ENCODE results near the gene ATG10.

Gene ATG10

DNA sequence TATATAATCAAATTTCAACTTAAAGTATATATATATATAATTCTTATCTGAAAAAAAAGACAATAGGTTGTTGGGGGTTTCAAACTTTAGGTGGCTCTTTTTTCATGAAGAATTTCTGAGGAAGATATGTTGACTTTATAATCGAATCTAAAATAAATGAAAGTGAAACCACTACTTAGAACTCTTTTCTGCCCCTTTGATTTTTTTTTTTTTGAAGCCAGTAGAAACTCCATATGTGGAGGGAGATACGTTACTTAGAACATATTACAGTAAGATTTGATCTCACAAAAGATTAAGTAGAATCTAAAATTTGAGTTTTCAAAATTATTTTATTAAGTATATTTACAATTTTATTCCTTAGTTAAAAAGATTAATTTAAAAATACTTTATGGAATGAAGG, 96.9 kb downstream of the ATG10 start:
- DNase-seq = no peak
- TF ChIP-seq, protein P1, sequence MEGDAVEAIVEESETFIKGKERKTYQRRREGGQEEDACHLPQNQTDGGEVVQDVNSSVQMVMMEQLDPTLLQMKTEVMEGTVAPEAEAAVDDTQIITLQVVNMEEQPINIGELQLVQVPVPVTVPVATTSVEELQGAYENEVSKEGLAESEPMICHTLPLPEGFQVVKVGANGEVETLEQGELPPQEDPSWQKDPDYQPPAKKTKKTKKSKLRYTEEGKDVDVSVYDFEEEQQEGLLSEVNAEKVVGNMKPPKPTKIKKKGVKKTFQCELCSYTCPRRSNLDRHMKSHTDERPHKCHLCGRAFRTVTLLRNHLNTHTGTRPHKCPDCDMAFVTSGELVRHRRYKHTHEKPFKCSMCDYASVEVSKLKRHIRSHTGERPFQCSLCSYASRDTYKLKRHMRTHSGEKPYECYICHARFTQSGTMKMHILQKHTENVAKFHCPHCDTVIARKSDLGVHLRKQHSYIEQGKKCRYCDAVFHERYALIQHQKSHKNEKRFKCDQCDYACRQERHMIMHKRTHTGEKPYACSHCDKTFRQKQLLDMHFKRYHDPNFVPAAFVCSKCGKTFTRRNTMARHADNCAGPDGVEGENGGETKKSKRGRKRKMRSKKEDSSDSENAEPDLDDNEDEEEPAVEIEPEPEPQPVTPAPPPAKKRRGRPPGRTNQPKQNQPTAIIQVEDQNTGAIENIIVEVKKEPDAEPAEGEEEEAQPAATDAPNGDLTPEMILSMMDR (IDR thresholded peaks at IDR 0.05; ENCODE audit: low read depth, low read length, missing control alignments) = no peak
- Histone ChIP-seq H3K4me3 (ENCODE audit: low read depth, low read length) (no peak overlapping the region), H3K36me3 (replicated peaks) (no peaks in the 10 kb centered on the region), H3K27me3 (replicated peaks) (no peaks in the 10 kb centered on the region), H3K27ac (no peak overlapping the region)
- in situ Hi-C loops (cut with HindIII; ENCODE audit: low pct_ligation_motif_present, low sequenced_read_pairs) = no loop called here

DNA sequence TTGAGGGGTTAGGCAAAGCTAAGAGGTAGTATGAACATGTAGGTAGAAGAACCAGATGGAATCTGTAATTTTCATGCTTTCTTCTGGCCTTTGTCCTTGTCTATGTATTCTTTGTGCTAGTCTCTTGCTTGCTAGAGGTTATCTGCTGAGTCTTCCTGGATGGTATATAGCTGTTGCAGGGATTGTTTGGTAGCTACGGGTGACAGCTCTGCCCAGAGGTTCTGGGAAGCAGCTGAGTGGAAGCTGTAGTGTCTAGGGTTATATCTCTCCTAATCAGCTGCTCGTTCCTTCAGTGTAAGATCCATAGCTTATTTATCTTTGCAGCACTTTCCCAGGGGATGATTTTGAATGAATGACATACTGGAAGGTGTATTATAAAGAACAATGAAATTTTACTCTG, 100.3 kb downstream of the ATG10 start:
- TF ChIP-seq, protein P1 (IDR thresholded peaks at IDR 0.05; ENCODE audit: low read depth, low read length, missing control alignments) = no peak
- DNase-seq = no peak
- H3K27me3 ChIP-seq (replicated peaks) = no peaks in the 10 kb centered on the region
- no peaks in the 10 kb centered on the region for H3K36me3 ChIP-seq (replicated peaks)
- H3K27ac ChIP-seq = no peak overlapping the region
- no peak overlapping the region for H3K4me3 ChIP-seq (ENCODE audit: low read depth, low read length)
- in situ Hi-C loops (cut with HindIII; ENCODE audit: low pct_ligation_motif_present, low sequenced_read_pairs) = no loop called here

DNA sequence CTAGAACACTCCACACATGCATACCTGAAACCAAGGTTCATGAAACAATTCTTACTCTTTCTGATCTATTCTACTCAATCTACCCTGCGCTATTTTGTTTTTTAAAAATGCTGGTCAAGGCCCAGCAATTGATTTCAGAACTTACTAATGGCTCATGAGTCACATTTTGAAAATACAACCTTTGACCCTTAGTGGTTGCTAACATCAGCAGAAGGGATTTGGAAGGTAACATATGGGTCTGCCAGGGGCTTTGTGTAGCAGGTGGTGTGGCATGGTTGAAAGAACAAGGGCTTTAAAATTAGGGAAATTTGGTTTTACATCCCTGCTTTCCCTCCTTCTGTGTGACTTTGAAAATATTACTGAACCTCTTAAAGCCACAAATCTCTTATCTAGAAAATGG, 101.4 kb downstream of the ATG10 start:
- peak; percentile 2 for DNase-seq
- no peaks in the 10 kb centered on the region for H3K36me3 ChIP-seq (replicated peaks)
- H3K4me3 ChIP-seq (ENCODE audit: low read depth, low read length) = no peak overlapping the region
- TF ChIP-seq, protein P1 (IDR thresholded peaks at IDR 0.05; ENCODE audit: low read depth, low read length, missing control alignments) = no peak
- H3K27ac ChIP-seq = no peak overlapping the region
- in situ Hi-C loops (cut with HindIII; ENCODE audit: low pct_ligation_motif_present, low sequenced_read_pairs) = no loop called here
- no peaks in the 10 kb centered on the region for H3K27me3 ChIP-seq (replicated peaks)

DNA sequence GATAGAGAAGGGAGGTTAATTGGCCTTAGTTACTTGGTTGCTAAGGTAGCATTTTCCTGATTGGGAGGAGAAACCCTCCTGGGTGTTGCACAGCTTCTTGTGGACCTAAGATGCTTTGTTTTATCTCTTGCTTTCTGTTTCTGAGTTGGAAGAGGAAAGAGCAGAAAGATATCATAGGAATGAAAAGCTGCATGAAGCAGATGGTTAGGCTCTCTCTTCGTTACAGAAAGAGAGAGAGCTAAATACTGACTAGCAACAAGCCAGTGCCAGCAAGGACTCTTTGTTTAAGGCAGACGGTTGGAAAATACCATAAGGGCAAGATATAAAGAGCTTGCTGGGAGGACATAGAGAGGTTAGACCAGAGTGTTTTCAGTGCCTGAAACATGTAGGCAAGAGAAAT, 103.1 kb downstream of the ATG10 start:
- H3K27me3 ChIP-seq (replicated peaks) = no peaks in the 10 kb centered on the region
- DNase-seq = no peak
- no peak overlapping the region for H3K27ac ChIP-seq
- no peak overlapping the region for H3K4me3 ChIP-seq (ENCODE audit: low read depth, low read length)
- in situ Hi-C loops (cut with HindIII; ENCODE audit: low pct_ligation_motif_present, low sequenced_read_pairs) = no loop called here
- TF ChIP-seq, protein P1 (IDR thresholded peaks at IDR 0.05; ENCODE audit: low read depth, low read length, missing control alignments) = no peak
- H3K36me3 ChIP-seq (replicated peaks) = no peaks in the 10 kb centered on the region

DNA sequence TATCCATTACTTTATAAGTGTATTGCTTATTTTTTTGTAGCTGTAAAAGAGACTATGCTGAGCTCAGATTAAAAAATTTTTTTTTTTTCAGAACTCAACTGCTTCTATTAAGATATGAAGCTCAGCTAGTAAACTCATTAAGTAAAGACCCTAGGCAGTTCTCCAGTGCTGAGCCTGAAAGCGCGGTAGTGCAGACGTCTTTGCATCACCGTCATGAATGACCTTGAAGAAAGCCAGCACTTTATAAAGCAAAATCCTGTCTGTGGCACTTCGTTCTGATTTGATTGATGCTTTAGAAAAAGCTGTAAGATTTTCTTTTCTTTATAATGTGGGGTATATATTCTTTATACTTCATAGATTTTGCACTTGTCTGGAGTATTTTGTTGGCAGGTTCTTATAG, 105.7 kb downstream of the ATG10 start:
- in situ Hi-C loops (cut with HindIII; ENCODE audit: low pct_ligation_motif_present, low sequenced_read_pairs) = no loop called here
- TF ChIP-seq, protein P1 (IDR thresholded peaks at IDR 0.05; ENCODE audit: low read depth, low read length, missing control alignments) = no peak
- no peaks in the 10 kb centered on the region for H3K36me3 ChIP-seq (replicated peaks)
- H3K27ac ChIP-seq = no peak overlapping the region
- no peaks in the 10 kb centered on the region for H3K27me3 ChIP-seq (replicated peaks)
- DNase-seq = no peak
- no peak overlapping the region for H3K4me3 ChIP-seq (ENCODE audit: low read depth, low read length)

DNA sequence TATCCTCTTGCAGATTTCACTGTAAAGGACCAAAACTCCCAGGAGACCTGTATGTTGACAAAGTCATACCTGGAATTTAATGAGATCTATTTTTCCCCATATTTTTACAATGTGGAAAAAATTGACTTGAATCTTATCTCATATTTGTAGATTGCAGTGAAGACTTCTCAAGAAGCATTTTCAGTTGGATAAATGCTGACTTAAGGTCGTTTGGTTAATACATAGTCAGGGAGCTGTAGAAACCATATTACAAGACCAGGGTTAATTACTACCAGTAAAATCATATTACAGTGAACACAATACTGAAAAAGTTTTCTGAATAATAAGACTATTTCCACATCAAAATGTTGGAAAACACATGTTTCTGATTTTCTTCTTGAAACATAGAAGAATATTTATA, 119.8 kb downstream of the ATG10 start:
- in situ Hi-C loops (cut with HindIII; ENCODE audit: low pct_ligation_motif_present, low sequenced_read_pairs) = no loop called here
- no peaks in the 10 kb centered on the region for H3K27me3 ChIP-seq (replicated peaks)
- no peak overlapping the region for H3K27ac ChIP-seq
- H3K36me3 ChIP-seq (replicated peaks) = no peaks in the 10 kb centered on the region
- no peak overlapping the region for H3K4me3 ChIP-seq (ENCODE audit: low read depth, low read length)
- TF ChIP-seq, protein P1 (IDR thresholded peaks at IDR 0.05; ENCODE audit: low read depth, low read length, missing control alignments) = no peak
- DNase-seq = no peak
